DMS53 treated with DMSO at 0.1 percent for 48 hours (cell line): ENCODE measurements around the gene LMTK2.
"Not testable (repeated sequence)": the region's sequence is repeated elsewhere in the genome, so short reads cannot be mapped to it uniquely, and the experiment has no call there.

ENCODE experiments used
- DNase-seq: peaks from one replicate; lab custom pipeline; 2025; ENCODE audit not compliant: unreplicated experiment; lab: John Stamatoyannopoulos, UW

Gene LMTK2

GRCh38 chr7:98215561-98216495, 109.2 kb downstream of the LMTK2 start:
- DNase-seq = peak; percentile 97

GRCh38 chr7:98216941-98217622, 110.4 kb downstream of the LMTK2 start:
- no peak for DNase-seq

GRCh38 chr7:98217623-98218582, 111.2 kb downstream of the LMTK2 start:
- DNase-seq = no peak

GRCh38 chr7:98219382-98219781, 112.7 kb downstream of the LMTK2 start:
- DNase-seq = not testable (repeated sequence)

GRCh38 chr7:98221611-98222532, 115.2 kb downstream of the LMTK2 start:
- no peak for DNase-seq

GRCh38 chr7:98222533-98223195, 116.0 kb downstream of the LMTK2 start:
- no peak for DNase-seq

- DNase-seq = no peak
Observed at GRCh38 chr7:98223351-98223897, 116.8 kb downstream of the LMTK2 start.

- no peak for DNase-seq
Observed at GRCh38 chr7:98223898-98224700, 117.4 kb downstream of the LMTK2 start.

- no peak for DNase-seq
Observed at GRCh38 chr7:98224701-98225181, 118.1 kb downstream of the LMTK2 start.

GRCh38 chr7:98225913-98226614, 119.4 kb downstream of the LMTK2 start:
- no peak for DNase-seq

- DNase-seq = no peak
Observed at GRCh38 chr7:98227939-98228338, 121.3 kb downstream of the LMTK2 start.

- no peak for DNase-seq
Observed at GRCh38 chr7:98228801-98229200, 122.1 kb downstream of the LMTK2 start.

- DNase-seq = no peak
Observed at GRCh38 chr7:98229441-98229840, 122.8 kb downstream of the LMTK2 start.

GRCh38 chr7:98229991-98230745, 123.5 kb downstream of the LMTK2 start:
- DNase-seq = no peak

- DNase-seq = no peak
Observed at GRCh38 chr7:98230746-98231471, 124.2 kb downstream of the LMTK2 start.
